K562 (cell line): Measurements from ENCODE around the gene PRXL2B.

ENCODE experiments used
- CBX5 ChIP-seq: IDR thresholded peaks from 2 replicates; pipeline ENCODE4 v1.6.1; 2014; ENCODE audit warnings: low read depth, borderline replicate concordance
- POLR2A ChIP-seq: fragments of 450-650 bp; conservative IDR thresholded peaks from 2 replicates; pipeline ENCODE4 v1.6.1; 2016
- TF ChIP-seq, protein P1 (sequence below): sonication (generic); formaldehyde crosslinking; IDR thresholded peaks from 2 replicates; pipeline ENCODE4 v1.5.0; 2020; ENCODE audit warnings: missing genetic modification reagents
- TF ChIP-seq, protein P2 (sequence below): fragments of 450-650 bp; conservative IDR thresholded peaks from 2 replicates; pipeline ENCODE4 v1.6.1; 2016; ENCODE audit warnings: missing genetic modification characterization, low read depth, mild to moderate bottlenecking, missing compliant biosample characterization, moderate library complexity

DNA sequence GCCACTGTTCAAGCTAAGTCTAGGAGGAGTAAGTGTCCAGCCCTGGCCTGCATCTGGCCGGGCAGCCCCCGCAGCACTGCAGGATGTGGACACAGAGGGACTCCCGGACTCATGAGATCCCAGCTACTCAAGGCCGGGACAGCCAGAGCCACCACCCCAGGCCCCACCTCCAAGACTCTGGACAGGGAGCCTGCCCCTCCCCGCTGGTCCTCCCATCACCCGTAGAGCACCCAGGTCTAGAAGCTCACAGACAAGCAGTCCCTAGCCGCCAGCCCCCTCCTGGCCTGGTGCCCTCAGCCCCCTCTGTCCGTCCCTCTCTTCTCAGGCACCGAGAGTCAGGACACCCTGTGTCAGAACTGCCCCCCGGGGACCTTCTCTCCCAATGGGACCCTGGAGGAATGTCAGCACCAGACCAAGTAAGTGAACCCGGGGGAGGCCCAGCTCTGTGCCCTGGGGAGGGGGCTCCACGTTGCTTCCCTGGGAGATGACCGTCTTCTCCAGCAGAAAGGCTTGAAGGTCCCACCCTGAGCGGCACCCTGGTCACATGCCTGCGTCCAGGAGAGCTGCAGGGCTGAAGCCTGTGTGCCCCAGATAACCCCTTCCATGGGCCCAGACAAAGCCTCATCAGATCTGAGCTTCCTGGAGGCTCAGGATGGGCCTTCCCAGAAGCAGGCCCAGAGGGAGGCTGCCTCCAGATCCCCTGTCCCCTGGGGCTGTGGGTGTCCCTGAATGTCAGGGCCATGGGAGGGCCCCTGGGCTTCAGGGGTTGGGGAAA, 26.1 kb upstream of the PRXL2B start:
- TF ChIP-seq, protein P1, sequence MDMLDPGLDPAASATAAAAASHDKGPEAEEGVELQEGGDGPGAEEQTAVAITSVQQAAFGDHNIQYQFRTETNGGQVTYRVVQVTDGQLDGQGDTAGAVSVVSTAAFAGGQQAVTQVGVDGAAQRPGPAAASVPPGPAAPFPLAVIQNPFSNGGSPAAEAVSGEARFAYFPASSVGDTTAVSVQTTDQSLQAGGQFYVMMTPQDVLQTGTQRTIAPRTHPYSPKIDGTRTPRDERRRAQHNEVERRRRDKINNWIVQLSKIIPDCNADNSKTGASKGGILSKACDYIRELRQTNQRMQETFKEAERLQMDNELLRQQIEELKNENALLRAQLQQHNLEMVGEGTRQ = 0 out of 2 replicates have a peak, but pooled peaks have one; percentile 6
- TF ChIP-seq CBX5 (no peak), POLR2A (no peak)
- TF ChIP-seq, protein P2, sequence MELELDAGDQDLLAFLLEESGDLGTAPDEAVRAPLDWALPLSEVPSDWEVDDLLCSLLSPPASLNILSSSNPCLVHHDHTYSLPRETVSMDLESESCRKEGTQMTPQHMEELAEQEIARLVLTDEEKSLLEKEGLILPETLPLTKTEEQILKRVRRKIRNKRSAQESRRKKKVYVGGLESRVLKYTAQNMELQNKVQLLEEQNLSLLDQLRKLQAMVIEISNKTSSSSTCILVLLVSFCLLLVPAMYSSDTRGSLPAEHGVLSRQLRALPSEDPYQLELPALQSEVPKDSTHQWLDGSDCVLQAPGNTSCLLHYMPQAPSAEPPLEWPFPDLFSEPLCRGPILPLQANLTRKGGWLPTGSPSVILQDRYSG (tag) = no peak
